SHP77 treated with DMSO at 0.1 percent for 48 hours (cell line): Measurements from ENCODE around the gene GPR156.

Experiments used
- DNase-seq: peaks from one replicate; lab custom pipeline; 2025; lab: John Stamatoyannopoulos, UW

Gene GPR156

GRCh38 chr3:120119846-120120510 is 165.0 kb downstream of the GPR156 start:
- DNase-seq: no peak
